Measurements from ENCODE around the gene PRDM2.

GRCh38 chr1:13851726-13852125, 151.7 kb downstream of the PRDM2 start:
- TF ChIP-seq ZC3H13 (CRISPR knock-in tag; IDR thresholded peaks at IDR 0.05): no peak
- TF ChIP-seq NFKB2 (CRISPR knock-in tag; IDR thresholded peaks at IDR 0.05; ENCODE audit: borderline replicate concordance): no peak
- TF ChIP-seq SNAPC5 (CRISPR knock-in tag; IDR thresholded peaks at IDR 0.05; ENCODE audit: borderline replicate concordance): no peak
- TF ChIP-seq CTCF (CRISPR knock-in tag; IDR thresholded peaks at IDR 0.05): no peak
- TF ChIP-seq ZNF510 (CRISPR knock-in tag; IDR thresholded peaks at IDR 0.05; ENCODE audit: low read depth): no peak
- no peak for TF ChIP-seq ZNF3 (CRISPR knock-in tag; IDR thresholded peaks at IDR 0.05)
- TF ChIP-seq SMAD3 (CRISPR knock-in tag; IDR thresholded peaks at IDR 0.05): no peak
- no peak for TF ChIP-seq ISL2 (CRISPR knock-in tag; IDR thresholded peaks at IDR 0.05)
- TF ChIP-seq HDAC6 (IDR thresholded peaks at IDR 0.05; ENCODE audit: low read depth, low read length): no peak
- no peak for TF ChIP-seq ZNF777 (CRISPR knock-in tag; IDR thresholded peaks at IDR 0.05)
- no peak for TF ChIP-seq SNAI1 (CRISPR knock-in tag; IDR thresholded peaks at IDR 0.05; ENCODE audit: borderline replicate concordance)

Measured in HepG2 (cell line).